Large intestine (tissue), 3 donors: ENCODE measurements around the gene PDGFC. TPM values are rescaled to one million over a fixed set of nuclear protein-coding genes. Genes with fewer than 3 reads are reported as not detected.

ENCODE experiments used
- DNase-seq, 2 donors: peaks; one replicate each; pipeline versions ENCODE4 v3.0.0 to v3.0.0-alpha.2; 2013
- H3K27ac ChIP-seq: one replicate; pipeline ENCODE4 v1.5.1; 2013; ENCODE audit warnings: low read length
- H3K27me3 ChIP-seq: 2 replicates; pipeline ENCODE4 v1.6.1; 2013; ENCODE audit warnings: low read length; ENCODE audit not compliant: control insufficient read depth, insufficient read depth
- H3K36me3 ChIP-seq: 2 replicates; pipeline ENCODE4 v1.6.1; 2013; ENCODE audit warnings: low read length; ENCODE audit not compliant: control insufficient read depth, insufficient read depth
- H3K4me1 ChIP-seq: one replicate; pipeline ENCODE4 v1.6.1; 2013; ENCODE audit warnings: low read length; ENCODE audit not compliant: control insufficient read depth, insufficient read depth
- H3K4me3 ChIP-seq: one replicate; pipeline ENCODE4 v1.5.1; 2013; ENCODE audit warnings: low read length
- H3K9me3 ChIP-seq: one replicate; pipeline ENCODE4 v1.6.1; 2013; ENCODE audit warnings: mild to moderate bottlenecking, low read depth, low read length, moderate library complexity; ENCODE audit not compliant: control insufficient read depth
- WGBS: methylation state at CpG from one replicate; pipeline ENCODE4 v1.1.5; 2013; ENCODE audit warnings: low lambda C conversion rate; ENCODE audit not compliant: insufficient coverage; 5-methylcytosine and 5-hydroxymethylcytosine counted together
- polyA plus RNA-seq: library from polyadenylated mRNA; unstranded; fragments of 120-200 nt; gene quantifications from one replicate; pipeline ENCODE4 v1.2.1, GENCODE V29; 2013

Gene PDGFC
- polyA plus RNA-seq, 1 donor, result 23.5 TPM

DNA sequence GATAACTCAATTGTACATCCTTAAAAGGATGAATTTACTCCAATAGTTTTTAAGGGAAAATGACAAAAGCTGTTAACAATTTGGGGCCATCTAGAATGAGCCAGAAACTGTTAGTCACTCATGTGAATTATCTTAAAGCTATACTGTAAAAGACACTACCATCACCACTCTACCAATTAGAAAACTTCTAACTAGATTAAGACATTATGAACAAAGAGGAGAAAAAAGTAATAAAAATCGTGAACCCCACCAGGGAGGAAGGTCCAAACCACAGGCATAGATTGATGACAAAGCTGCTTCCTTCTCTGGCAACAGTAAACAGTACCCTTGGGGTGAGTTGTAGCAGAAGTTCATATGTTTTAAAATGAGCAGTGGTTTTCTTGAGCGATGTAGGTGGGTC lies 106.1 kb downstream of the PDGFC start:
- no CpG with 5 or more reads among the region's 2 CpGs for WGBS

DNA sequence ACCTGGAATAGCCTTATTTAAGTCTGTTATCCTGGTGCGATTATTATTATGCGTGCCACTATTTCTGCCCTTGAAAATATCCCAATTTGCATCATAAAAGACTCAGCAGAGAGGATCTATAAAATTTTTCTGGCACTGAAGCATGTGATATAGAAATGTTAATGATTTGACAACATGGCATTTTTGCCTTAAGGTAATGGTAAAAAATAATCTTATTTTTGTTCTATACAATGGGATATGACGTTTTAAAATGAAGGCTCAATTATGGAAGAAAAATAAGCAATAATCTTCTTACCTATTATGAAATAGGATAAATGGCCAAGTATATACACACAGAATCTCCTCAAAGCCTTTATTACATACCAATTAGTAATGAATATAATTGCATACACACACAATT lies 113.5 kb downstream of the PDGFC start:
- 100% methylated on average over 1 of the region's 3 CpGs for WGBS
- Histone ChIP-seq H3K4me3 (no peak overlapping the region), H3K4me1 (no peaks in the 10 kb centered on the region), H3K27ac (no peak overlapping the region), H3K27me3 (no peaks in the 10 kb centered on the region), H3K9me3 (no peaks in the 10 kb centered on the region), H3K36me3 (no peaks in the 10 kb centered on the region)
- no peak for DNase-seq

More for the DNA sequence above, 106.1 kb downstream of the PDGFC start:
- no peak for DNase-seq
- Histone ChIP-seq H3K27ac (no peak overlapping the region), H3K4me1 (no peaks in the 10 kb centered on the region), H3K4me3 (no peak overlapping the region), H3K9me3 (no peaks in the 10 kb centered on the region), H3K27me3 (no peaks in the 10 kb centered on the region), H3K36me3 (no peaks in the 10 kb centered on the region)

- Histone ChIP-seq H3K4me1 (no peaks in the 10 kb centered on the region), H3K36me3 (no peaks in the 10 kb centered on the region), H3K4me3 (no peak overlapping the region), H3K27me3 (no peaks in the 10 kb centered on the region), H3K27ac (no peak overlapping the region), H3K9me3 (peaks cover 22% of the 10 kb centered on the region)
- WGBS, result 86% methylated on average over 2 of the region's 5 CpGs
- peak in 1 of 2 donors; percentile 6 for DNase-seq
Measured at GRCh38 chr4:156838761-156839160, 132.8 kb downstream of the PDGFC start.

DNA sequence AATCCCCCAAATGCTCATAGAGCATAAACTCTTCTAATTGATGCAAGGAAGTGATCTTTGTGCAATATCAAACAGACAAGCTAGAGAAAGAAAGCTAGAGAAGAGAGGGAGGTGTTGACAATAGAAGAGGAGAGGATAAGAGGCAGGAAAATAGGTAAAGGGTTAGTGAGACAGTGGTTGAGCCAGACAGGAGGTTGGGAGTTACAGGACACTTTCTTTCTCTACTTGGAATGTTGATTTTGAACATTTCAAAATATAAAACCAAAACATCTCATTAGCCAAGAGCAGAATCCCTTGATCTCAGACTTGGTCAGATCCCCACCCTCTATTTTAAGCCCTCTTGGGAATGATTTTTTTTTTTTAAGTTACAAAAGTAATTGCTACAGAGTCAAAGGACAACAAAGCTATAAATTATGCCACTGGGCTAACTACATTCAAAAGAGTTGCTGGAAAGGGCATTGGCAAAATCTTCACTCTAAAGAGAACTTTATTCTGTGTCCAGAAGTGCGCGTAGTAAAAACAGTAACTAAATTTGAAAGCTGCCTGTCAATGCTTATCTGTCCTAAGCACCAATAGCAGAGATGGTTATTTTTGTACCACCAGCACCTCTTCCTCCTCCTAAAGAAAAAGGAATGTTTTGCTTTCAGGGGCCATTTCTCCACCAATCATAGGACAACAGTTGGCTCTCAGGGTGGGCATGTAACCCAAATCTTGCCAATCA lies 133.8 kb downstream of the PDGFC start:
- no peak overlapping the region for H3K4me3 ChIP-seq
- H3K27ac ChIP-seq, result no peak overlapping the region
- peaks cover 22% of the 10 kb centered on the region for H3K9me3 ChIP-seq
- no peaks in the 10 kb centered on the region for H3K27me3 ChIP-seq
- H3K4me1 ChIP-seq, result no peaks in the 10 kb centered on the region
- no peaks in the 10 kb centered on the region for H3K36me3 ChIP-seq
- no peak for DNase-seq
- no CpG with 5 or more reads among the region's 2 CpGs for WGBS

GRCh38 chr4:156832886-156833285 lies 138.7 kb downstream of the PDGFC start:
- WGBS, result 100% methylated on average over 1 of the region's 3 CpGs
- Histone ChIP-seq H3K27me3 (no peaks in the 10 kb centered on the region), H3K4me3 (no peak overlapping the region), H3K36me3 (no peaks in the 10 kb centered on the region), H3K27ac (no peak overlapping the region), H3K4me1 (no peaks in the 10 kb centered on the region), H3K9me3 (no peaks in the 10 kb centered on the region)
- DNase-seq, result no peak

- Histone ChIP-seq H3K36me3 (no peaks in the 10 kb centered on the region), H3K27me3 (no peaks in the 10 kb centered on the region), H3K9me3 (no peaks in the 10 kb centered on the region), H3K27ac (no peak overlapping the region), H3K4me1 (no peaks in the 10 kb centered on the region), H3K4me3 (no peak overlapping the region)
- 100% methylated on average over 2 of the region's 4 CpGs for WGBS
- DNase-seq, result no peak
Measured at GRCh38 chr4:156830351-156830750, 141.2 kb downstream of the PDGFC start.

DNA sequence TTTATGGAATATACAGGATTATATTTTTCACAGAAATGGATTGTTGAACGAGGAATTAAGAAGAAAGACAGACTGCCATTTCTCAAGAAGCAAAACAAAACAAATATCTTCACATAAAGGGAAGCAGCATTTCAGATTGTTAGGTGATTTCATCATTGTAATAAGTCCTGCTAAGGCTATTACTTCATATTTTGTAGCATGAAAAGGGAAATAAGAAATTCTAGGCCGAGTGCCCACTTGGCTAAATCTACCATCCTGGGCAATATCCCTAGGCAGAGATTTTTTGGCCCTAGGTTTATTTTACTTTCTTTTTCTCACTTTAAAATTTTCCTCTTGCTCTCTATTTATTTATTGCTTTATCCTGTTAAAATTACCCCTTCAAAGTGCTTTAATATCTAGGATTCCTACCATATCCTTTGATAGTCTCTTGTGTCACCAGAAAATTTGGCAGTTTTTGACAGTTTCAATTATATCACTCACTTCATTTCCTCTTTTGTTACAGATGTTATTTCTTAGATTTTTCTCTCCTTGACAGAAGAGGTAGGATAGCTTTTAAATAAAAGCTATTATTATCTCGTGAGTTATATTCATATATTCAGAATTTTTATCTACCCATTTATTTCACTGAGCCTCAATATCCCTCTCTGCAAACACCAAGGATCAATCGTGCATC lies 142.3 kb downstream of the PDGFC start:
- H3K9me3 ChIP-seq, result no peaks in the 10 kb centered on the region
- DNase-seq, result no peak
- H3K27me3 ChIP-seq, result no peaks in the 10 kb centered on the region
- H3K4me3 ChIP-seq, result no peak overlapping the region
- H3K36me3 ChIP-seq, result no peaks in the 10 kb centered on the region
- 89% methylated on average over 1 of the region's 4 CpGs for WGBS
- no peak overlapping the region for H3K27ac ChIP-seq
- no peaks in the 10 kb centered on the region for H3K4me1 ChIP-seq

- Histone ChIP-seq H3K4me3 (no peak overlapping the region), H3K9me3 (no peaks in the 10 kb centered on the region), H3K27me3 (no peaks in the 10 kb centered on the region), H3K27ac (no peak overlapping the region), H3K36me3 (no peaks in the 10 kb centered on the region), H3K4me1 (no peaks in the 10 kb centered on the region)
- no peak for DNase-seq
- WGBS, result no CpG with 5 or more reads among the region's 2 CpGs
Measured at GRCh38 chr4:156827519-156827918, 144.1 kb downstream of the PDGFC start.

DNA sequence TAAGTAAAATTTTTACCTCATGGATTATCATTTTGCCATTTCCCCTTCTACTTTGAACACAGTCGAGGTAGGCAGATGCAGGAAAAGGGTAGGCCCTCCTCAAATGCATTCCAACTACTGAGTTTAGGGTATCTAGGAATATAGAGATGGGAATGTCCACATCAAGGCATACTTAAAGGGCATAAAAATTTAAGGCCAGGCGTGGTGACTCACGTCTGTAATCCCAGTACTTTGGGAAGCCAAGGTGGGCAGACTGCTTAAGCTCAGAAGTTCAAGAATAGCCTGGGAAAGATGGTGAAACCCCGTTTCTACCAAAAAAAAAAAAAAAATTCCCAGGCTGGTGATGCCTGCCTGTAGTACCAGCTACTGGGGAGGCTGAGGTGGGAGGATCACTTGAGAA lies 146.5 kb downstream of the PDGFC start:
- Histone ChIP-seq H3K4me1 (no peaks in the 10 kb centered on the region), H3K27me3 (no peaks in the 10 kb centered on the region), H3K9me3 (no peaks in the 10 kb centered on the region), H3K27ac (no peak overlapping the region), H3K36me3 (no peaks in the 10 kb centered on the region), H3K4me3 (no peak overlapping the region)
- WGBS, result no CpG with 5 or more reads among the region's 4 CpGs
- no peak for DNase-seq

- Histone ChIP-seq H3K4me3 (no peak overlapping the region), H3K36me3 (no peaks in the 10 kb centered on the region), H3K27me3 (no peaks in the 10 kb centered on the region), H3K9me3 (no peaks in the 10 kb centered on the region), H3K4me1 (no peaks in the 10 kb centered on the region), H3K27ac (no peak overlapping the region)
- DNase-seq, result no peak
- no CpG with 5 or more reads among the region's 2 CpGs for WGBS
Measured at GRCh38 chr4:156824451-156825060, 147.0 kb downstream of the PDGFC start.
